SU-DHL-6 (cell line): ENCODE data around the gene ITIH6.

Experiments used
- H2AFZ ChIP-seq: fragments of 200-600 bp; sonication (generic); 2 replicates; pipeline ENCODE4 v1.6.1; 2014; ENCODE audit warnings: low read depth, mild to moderate bottlenecking, moderate library complexity, mixed read lengths, antibody characterized with exemption, low read length; ENCODE audit not compliant: severe bottlenecking
- H3F3A ChIP-seq: fragments of 200-600 bp; shearing (Covaris generic); 2 replicates; pipeline ENCODE4 v1.6.0; 2016; ENCODE audit warnings: antibody characterized with exemption, mild to moderate bottlenecking; ENCODE audit not compliant: insufficient read depth
- H3K27ac ChIP-seq: fragments of 200-600 bp; sonication (generic); 2 replicates; pipeline ENCODE4 v1.5.1; 2016; ENCODE audit warnings: low read depth, mild to moderate bottlenecking, low read length, moderate library complexity, mixed read lengths
- H3K27me3 ChIP-seq: fragments of 200-600 bp; sonication (generic), shearing (Covaris generic); 2 replicates; pipeline ENCODE4 v1.6.0; 2014; ENCODE audit warnings: mild to moderate bottlenecking, low read length
- H3K36me3 ChIP-seq: fragments of 200-600 bp; sonication (generic); 2 replicates; pipeline ENCODE4 v1.6.1; 2014; ENCODE audit warnings: mild to moderate bottlenecking, low read length, mixed read lengths
- H3K4me2 ChIP-seq: fragments of 300-600, 200-600 bp; shearing (Covaris generic), sonication (generic); 2 replicates; pipeline ENCODE4 v1.6.0; 2014; ENCODE audit warnings: low read length, low read depth, mild to moderate bottlenecking; ENCODE audit not compliant: poor library complexity, severe bottlenecking
- H3K4me3 ChIP-seq: fragments of 200-600 bp; sonication (generic); 2 replicates; pipeline ENCODE4 v1.5.1; 2014; ENCODE audit warnings: antibody characterized with exemption, low read length, mild to moderate bottlenecking, mixed read lengths; ENCODE audit not compliant: insufficient read depth, poor library complexity, severe bottlenecking
- H3K79me2 ChIP-seq: fragments of 200-600 bp; sonication (generic); 2 replicates; pipeline ENCODE4 v1.6.1; 2014; ENCODE audit warnings: mild to moderate bottlenecking, low read length, moderate library complexity; ENCODE audit not compliant: insufficient read depth
- H3K9ac ChIP-seq: fragments of 200-600 bp; sonication (generic); 2 replicates; pipeline ENCODE4 v1.7.0; 2014; ENCODE audit warnings: mild to moderate bottlenecking, low read length
- H3K9me2 ChIP-seq: fragments of 200-600 bp; sonication (generic); replicated peaks from 2 replicates; pipeline ENCODE4 v1.6.1; 2014; ENCODE audit warnings: low read length; ENCODE audit not compliant: insufficient read depth
- H3K9me3 ChIP-seq: fragments of 200-600 bp; sonication (generic); 2 replicates; pipeline ENCODE4 v1.6.1; 2014; ENCODE audit warnings: low read length, mixed read lengths; ENCODE audit not compliant: insufficient read depth
- H4K20me1 ChIP-seq: fragments of 200-600 bp; sonication (generic); 2 replicates; pipeline ENCODE4 v1.6.1; 2014; ENCODE audit warnings: low read depth, mild to moderate bottlenecking, antibody characterized with exemption, low read length, moderate library complexity, mixed read lengths
- CTCF ChIP-seq: fragments of 200-600 bp; sonication (generic); IDR thresholded peaks from one replicate; pipeline ENCODE4 v1.5.1; 2017; ENCODE audit warnings: antibody characterized with exemption, mild to moderate bottlenecking, low read length, moderate library complexity; ENCODE audit not compliant: insufficient read depth, poor library complexity, severe bottlenecking
- EZH2phosphoT487 ChIP-seq: fragments of 200-600 bp; sonication (generic), shearing (Covaris generic); conservative IDR thresholded peaks from 2 replicates; pipeline ENCODE4 v1.6.1; 2018; ENCODE audit warnings: mild to moderate bottlenecking, antibody characterized with exemption, low read length, moderate library complexity, mixed read lengths

Gene ITIH6

GRCh38 chrX:54721424-54721823, 76.6 kb downstream of the ITIH6 start:
- H3K27me3 ChIP-seq: no peaks in the 10 kb centered on the region
- no peaks in the 10 kb centered on the region for H3K36me3 ChIP-seq
- no peaks in the 10 kb centered on the region for H3K79me2 ChIP-seq
- no peaks in the 10 kb centered on the region for H3K9me3 ChIP-seq
- TF ChIP-seq EZH2phosphoT487: no peak
- TF ChIP-seq CTCF: no peak
- H3K9ac ChIP-seq: no peak overlapping the region
- H3K27ac ChIP-seq: no peak overlapping the region
- H3K4me2 ChIP-seq: no peak overlapping the region
- H4K20me1 ChIP-seq: no peaks in the 10 kb centered on the region
- no peak overlapping the region for H3K4me3 ChIP-seq
- H3K9me2 ChIP-seq: no peaks in the 10 kb centered on the region
- no peaks in the 10 kb centered on the region for H3F3A ChIP-seq
- no peak overlapping the region for H2AFZ ChIP-seq

- Histone ChIP-seq H3K9me3 (no peaks in the 10 kb centered on the region), H3K79me2 (no peaks in the 10 kb centered on the region), H3K9ac (no peak overlapping the region), H3F3A (no peaks in the 10 kb centered on the region), H2AFZ (no peak overlapping the region), H3K27me3 (no peaks in the 10 kb centered on the region), H4K20me1 (no peaks in the 10 kb centered on the region), H3K4me2 (no peak overlapping the region), H3K36me3 (no peaks in the 10 kb centered on the region), H3K27ac (no peak overlapping the region), H3K9me2 (no peaks in the 10 kb centered on the region), H3K4me3 (no peak overlapping the region)
- TF ChIP-seq CTCF (no peak), EZH2phosphoT487 (no peak)
Measured at GRCh38 chrX:54715621-54716020, 82.4 kb downstream of the ITIH6 start.

- no peak for TF ChIP-seq CTCF
- TF ChIP-seq EZH2phosphoT487: no peak
- H3K27ac ChIP-seq: no peak overlapping the region
- H3F3A ChIP-seq: no peaks in the 10 kb centered on the region
- H3K9me3 ChIP-seq: no peaks in the 10 kb centered on the region
- no peaks in the 10 kb centered on the region for H4K20me1 ChIP-seq
- H2AFZ ChIP-seq: no peak overlapping the region
- H3K36me3 ChIP-seq: no peaks in the 10 kb centered on the region
- H3K27me3 ChIP-seq: no peaks in the 10 kb centered on the region
- H3K4me3 ChIP-seq: no peak overlapping the region
- no peaks in the 10 kb centered on the region for H3K9me2 ChIP-seq
- H3K79me2 ChIP-seq: no peaks in the 10 kb centered on the region
- no peak overlapping the region for H3K4me2 ChIP-seq
- no peak overlapping the region for H3K9ac ChIP-seq
Measured at GRCh38 chrX:54714424-54714823, 83.6 kb downstream of the ITIH6 start.
